ENCODE data around the gene LIPA.

- TF ChIP-seq FOXM1 (IDR thresholded peaks at IDR 0.05; ENCODE audit: borderline replicate concordance, low read depth) (no peak), TEAD4 (IDR thresholded peaks at IDR 0.05) (no peak), TAF1 (IDR thresholded peaks at IDR 0.05; ENCODE audit: low read depth) (no peak), TCF12 (IDR thresholded peaks at IDR 0.05; ENCODE audit: low read depth) (no peak), ZBTB7A (IDR thresholded peaks at IDR 0.05; ENCODE audit: low read depth) (no peak), EP300 (IDR thresholded peaks at IDR 0.05; ENCODE audit: borderline replicate concordance) (no peak), MAX (IDR thresholded peaks at IDR 0.05) (no peak), USF1 (IDR thresholded peaks at IDR 0.05) (no peak), CEBPB (IDR thresholded peaks at IDR 0.05) (no peak), NFIC (IDR thresholded peaks at IDR 0.05) (no peak), RAD21 (IDR thresholded peaks at IDR 0.05; ENCODE audit: low read depth) (no peak)
- TF ChIP-seq, protein P1, sequence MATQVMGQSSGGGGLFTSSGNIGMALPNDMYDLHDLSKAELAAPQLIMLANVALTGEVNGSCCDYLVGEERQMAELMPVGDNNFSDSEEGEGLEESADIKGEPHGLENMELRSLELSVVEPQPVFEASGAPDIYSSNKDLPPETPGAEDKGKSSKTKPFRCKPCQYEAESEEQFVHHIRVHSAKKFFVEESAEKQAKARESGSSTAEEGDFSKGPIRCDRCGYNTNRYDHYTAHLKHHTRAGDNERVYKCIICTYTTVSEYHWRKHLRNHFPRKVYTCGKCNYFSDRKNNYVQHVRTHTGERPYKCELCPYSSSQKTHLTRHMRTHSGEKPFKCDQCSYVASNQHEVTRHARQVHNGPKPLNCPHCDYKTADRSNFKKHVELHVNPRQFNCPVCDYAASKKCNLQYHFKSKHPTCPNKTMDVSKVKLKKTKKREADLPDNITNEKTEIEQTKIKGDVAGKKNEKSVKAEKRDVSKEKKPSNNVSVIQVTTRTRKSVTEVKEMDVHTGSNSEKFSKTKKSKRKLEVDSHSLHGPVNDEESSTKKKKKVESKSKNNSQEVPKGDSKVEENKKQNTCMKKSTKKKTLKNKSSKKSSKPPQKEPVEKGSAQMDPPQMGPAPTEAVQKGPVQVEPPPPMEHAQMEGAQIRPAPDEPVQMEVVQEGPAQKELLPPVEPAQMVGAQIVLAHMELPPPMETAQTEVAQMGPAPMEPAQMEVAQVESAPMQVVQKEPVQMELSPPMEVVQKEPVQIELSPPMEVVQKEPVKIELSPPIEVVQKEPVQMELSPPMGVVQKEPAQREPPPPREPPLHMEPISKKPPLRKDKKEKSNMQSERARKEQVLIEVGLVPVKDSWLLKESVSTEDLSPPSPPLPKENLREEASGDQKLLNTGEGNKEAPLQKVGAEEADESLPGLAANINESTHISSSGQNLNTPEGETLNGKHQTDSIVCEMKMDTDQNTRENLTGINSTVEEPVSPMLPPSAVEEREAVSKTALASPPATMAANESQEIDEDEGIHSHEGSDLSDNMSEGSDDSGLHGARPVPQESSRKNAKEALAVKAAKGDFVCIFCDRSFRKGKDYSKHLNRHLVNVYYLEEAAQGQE (IDR thresholded peaks at IDR 0.05; ENCODE audit: low read depth) = no peak
These were observed 47.5 kb upstream of the LIPA start for GRCh38 chr10:89299031-89299430.
